ENCODE results near the gene B9D1. TPM values are rescaled to one million over a fixed set of nuclear protein-coding genes. Genes with fewer than 3 reads are reported as not detected.

The B9D1 gene
- total and polyA plus RNA-seq, 9 of the 15 experiments (the other 6 are each of a cell fraction or from before 2014, with no cell fraction given), result 8.9 to 28.0 (median 17.9) TPM

GRCh38 chr17:19327031-19327783 is 35.3 kb downstream of the B9D1 start:
- ChIA-PET CTCF (ENCODE audit: low intra/inter-chr PET ratio) (no interaction called here), POLR2A (interaction anchor here (0.6 kb wide), 1 partner anchor 76 kb away, joined by 3 read pairs; no protein-coding TSS in a partner anchor)
- H3K9me1 ChIP-seq (ENCODE audit: control insufficient read depth, insufficient read depth, low read length), result no peaks in the 10 kb centered on the region
- in situ Hi-C loops (cut with MboI), result no loop called here
- no peaks in the 10 kb centered on the region for H4K20me1 ChIP-seq (replicated peaks; ENCODE audit: control insufficient read depth, insufficient read depth, low read length)
- H3K79me2 ChIP-seq (ENCODE audit: control insufficient read depth, insufficient read depth, low read length), result no peaks in the 10 kb centered on the region
- no peak overlapping the region for H3K4me2 ChIP-seq (ENCODE audit: insufficient read depth, low read length)
- WGBS (ENCODE audit: insufficient coverage, low coverage, missing lambda C conversion rate), result 70% methylated on average over 13 of the region's 14 CpGs
- intact Hi-C loops (cut with micrococcal nuclease), result no loop called here
- H3K36me3 ChIP-seq (ENCODE audit: control insufficient read depth, insufficient read depth, low read length), result no peaks in the 10 kb centered on the region; the same call in 2 of the 3 replicates
- H3K9ac ChIP-seq (ENCODE audit: insufficient read depth in 1 of 2, low read depth in 2 of 2, low read length in 2 of 2), result no peak overlapping the region
- FAIRE-seq, result no peak
- no peaks in the 10 kb centered on the region for H3K9me3 ChIP-seq (replicated peaks; ENCODE audit: control insufficient read depth, insufficient read depth, low read depth, low read length)
- no peak for DNase-seq (ENCODE audit: extremely low read depth in 1 of 4, low spot score in 3 of 4)
- ATAC-seq, result no peak
- H3K27me3 ChIP-seq (ENCODE audit: control insufficient read depth in 2 of 2, insufficient read depth in 2 of 2, low read length in 2 of 2), result no peaks in the 10 kb centered on the region
- H2AFZ ChIP-seq (ENCODE audit: low read depth, low read length), result no peak overlapping the region
- H3K4me3 ChIP-seq, result no peak overlapping the region
- BruUV-seq (replicated peaks), result no TSS peak
- no peak overlapping the region for H3K27ac ChIP-seq (ENCODE audit: extremely low read depth, low read depth, low read length)
- H3K4me1 ChIP-seq (replicated peaks in 1 of 2; ENCODE audit: control insufficient read depth in 2 of 2, insufficient read depth in 2 of 2, low read length in 2 of 2), result peaks cover 0 to 7% of the 10 kb centered on the region in 2 experiments; a peak in 2 of 5 replicates
- no peak for TF ChIP-seq POLR2B (IDR thresholded peaks at IDR 0.05; ENCODE audit: low read depth, partially characterized antibody)
- TF ChIP-seq EWSR1 (IDR thresholded peaks at IDR 0.05; ENCODE audit: borderline replicate concordance, low read depth, partially characterized antibody), result no peak
- no peak for TF ChIP-seq ZNF507 (tag; conservative IDR thresholded peaks at IDR 0.05)
- TF ChIP-seq FOXK1 (CRISPR knock-in tag; IDR thresholded peaks at IDR 0.05; ENCODE audit: borderline replicate concordance), result no peak
- no peak for TF ChIP-seq SAP30 (IDR thresholded peaks at IDR 0.05; ENCODE audit: borderline replicate concordance, insufficient read depth, low read depth, low read length, poor library complexity, severe bottlenecking)
- no peak for TF ChIP-seq FOXK2 (conservative IDR thresholded peaks at IDR 0.05 in 1 of 2, IDR thresholded peaks at IDR 0.05 in 1 of 2; ENCODE audit: low read depth in 2 of 2)
- TF ChIP-seq ZKSCAN1 (IDR thresholded peaks at IDR 0.05; ENCODE audit: low read depth, low read length), result no peak
- TF ChIP-seq TOE1 (IDR thresholded peaks at IDR 0.05; ENCODE audit: borderline replicate concordance), result no peak
- TF ChIP-seq TOE1 (CRISPR knock-in tag; IDR thresholded peaks at IDR 0.05; ENCODE audit: borderline replicate concordance, low read depth), result no peak
- no peak for TF ChIP-seq ZNF3 (CRISPR knock-in tag; IDR thresholded peaks at IDR 0.05)
- no peak for TF ChIP-seq SRSF9 (IDR thresholded peaks at IDR 0.05; ENCODE audit: borderline replicate concordance, low read depth, low read length)
- no peak for TF ChIP-seq TRIM24 (IDR thresholded peaks at IDR 0.05)
- no peak for TF ChIP-seq OTX1 (CRISPR knock-in tag; IDR thresholded peaks at IDR 0.05)
- no peak for TF ChIP-seq PHF20 (IDR thresholded peaks at IDR 0.05; ENCODE audit: partially characterized antibody)
- no peak for TF ChIP-seq ZNF212 (CRISPR knock-in tag; IDR thresholded peaks at IDR 0.05)
- no peak for TF ChIP-seq IRF9 (tag; IDR thresholded peaks at IDR 0.05)
- TF ChIP-seq TFAP4 (CRISPR knock-in tag; IDR thresholded peaks at IDR 0.05; ENCODE audit: borderline replicate concordance), result no peak

All from K562 (cell line).